Measurements from ENCODE around the gene STK39.

The STK39 gene

DNA sequence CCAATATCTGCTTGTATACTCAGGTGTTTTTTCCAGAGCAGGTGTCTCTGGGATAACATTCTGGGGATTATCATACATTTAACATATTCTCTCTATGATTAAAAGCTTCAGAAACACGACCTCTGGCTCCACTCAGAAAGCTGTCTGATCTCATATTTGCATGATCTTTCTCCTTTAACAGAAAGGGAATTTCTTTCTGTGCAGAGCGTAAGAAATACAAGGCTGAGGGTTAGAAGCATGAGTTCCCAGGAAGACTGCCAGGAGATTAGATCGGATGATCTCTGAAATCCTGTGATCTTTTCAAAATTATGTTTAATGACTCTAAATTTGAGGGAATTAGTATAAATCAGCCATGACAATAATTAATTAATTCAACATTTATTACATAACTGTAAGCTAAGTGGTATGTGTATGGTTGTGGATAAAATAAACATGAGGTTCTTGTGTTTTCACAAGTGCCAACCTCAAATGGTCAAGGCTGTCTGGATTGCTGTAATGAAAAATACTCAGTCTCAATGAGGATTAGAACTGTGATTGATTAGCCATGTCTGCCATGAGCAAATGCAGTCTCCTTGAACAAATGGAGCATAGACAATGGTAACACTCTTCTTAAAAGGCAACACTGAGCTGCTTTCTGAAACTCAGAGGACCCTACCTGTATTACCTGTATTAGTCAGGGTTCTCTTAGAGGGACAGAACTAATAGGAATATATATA lies 304.9 kb downstream of the STK39 start:
- Histone ChIP-seq H3K4me3 (ENCODE audit: low read length) (no peak overlapping the region), H3K27me3 (ENCODE audit: control insufficient read depth, insufficient read depth, low read length) (no peaks in the 10 kb centered on the region), H3K9ac (ENCODE audit: low read length) (no peak overlapping the region), H3K4me1 (ENCODE audit: control insufficient read depth, insufficient read depth, low read length) (no peaks in the 10 kb centered on the region), H3K36me3 (ENCODE audit: control insufficient read depth, insufficient read depth, low read length) (no peaks in the 10 kb centered on the region), H3K27ac (ENCODE audit: low read depth, low read length) (no peak overlapping the region)

DNA sequence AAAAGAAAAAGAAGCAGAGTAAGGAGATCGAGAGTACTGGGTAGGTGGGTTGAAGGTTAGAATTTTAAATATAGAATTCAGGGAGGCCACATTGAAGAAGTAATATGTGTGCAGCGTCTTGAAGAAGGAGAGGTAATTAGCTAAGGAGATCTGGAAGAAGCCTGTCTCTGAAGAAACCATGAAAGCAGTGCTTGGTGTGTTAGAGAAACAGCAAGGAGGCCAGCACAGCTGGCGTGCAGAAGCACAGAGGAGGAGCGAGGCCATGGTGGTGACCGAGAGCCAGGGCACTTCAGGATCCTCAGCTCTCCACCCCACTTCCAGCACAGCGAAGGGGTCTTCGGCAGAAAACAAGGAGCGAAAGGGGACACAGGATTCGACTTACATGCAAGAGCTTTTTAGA lies 305.8 kb downstream of the STK39 start:
- Histone ChIP-seq H3K36me3 (ENCODE audit: control insufficient read depth, insufficient read depth, low read length) (no peaks in the 10 kb centered on the region), H3K27me3 (ENCODE audit: control insufficient read depth, insufficient read depth, low read length) (no peaks in the 10 kb centered on the region), H3K4me1 (ENCODE audit: control insufficient read depth, insufficient read depth, low read length) (no peaks in the 10 kb centered on the region), H3K27ac (ENCODE audit: low read depth, low read length) (no peak overlapping the region), H3K9ac (ENCODE audit: low read length) (no peak overlapping the region), H3K4me3 (ENCODE audit: low read length) (no peak overlapping the region)

DNA sequence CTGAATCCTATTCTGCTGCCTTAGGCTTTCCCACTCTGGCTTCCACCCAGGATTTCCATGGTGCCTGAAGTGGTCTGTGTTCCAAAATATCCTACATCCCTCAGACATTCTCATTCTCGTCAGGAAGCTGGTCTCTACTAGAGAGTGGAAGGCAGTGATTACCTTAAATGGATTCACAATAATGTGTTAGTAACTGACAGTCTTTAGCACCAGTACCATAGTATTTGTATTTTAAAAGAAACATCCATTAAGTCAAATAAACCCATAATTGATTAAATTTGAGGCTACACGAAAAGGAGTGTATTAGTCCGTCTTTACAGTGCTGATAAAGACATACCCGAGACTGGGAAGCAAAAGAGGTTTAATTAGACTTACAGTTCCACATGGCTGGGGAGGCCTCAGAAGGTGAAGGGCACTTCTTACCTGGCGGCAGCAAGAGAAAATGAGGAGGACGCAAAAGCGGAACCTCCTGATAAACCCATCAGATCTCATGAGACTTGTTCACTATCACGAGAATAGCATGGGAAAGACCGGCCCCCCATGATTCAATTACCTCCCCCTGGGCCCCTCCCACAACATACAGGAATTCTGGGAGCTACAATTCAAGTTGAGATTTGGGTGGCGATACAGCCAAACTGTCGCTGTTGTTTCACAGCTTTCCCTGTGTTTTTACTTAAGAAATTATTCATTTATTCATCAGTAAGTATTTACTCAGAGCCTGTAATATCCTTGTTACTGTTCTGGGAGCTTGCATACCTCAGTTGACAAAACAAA lies 306.5 kb downstream of the STK39 start:
- Histone ChIP-seq H3K27ac (ENCODE audit: low read depth, low read length) (no peak overlapping the region), H3K9ac (ENCODE audit: low read length) (no peak overlapping the region), H3K4me1 (ENCODE audit: control insufficient read depth, insufficient read depth, low read length) (no peaks in the 10 kb centered on the region), H3K27me3 (ENCODE audit: control insufficient read depth, insufficient read depth, low read length) (no peaks in the 10 kb centered on the region), H3K4me3 (ENCODE audit: low read length) (no peak overlapping the region), H3K36me3 (ENCODE audit: control insufficient read depth, insufficient read depth, low read length) (no peaks in the 10 kb centered on the region)

DNA sequence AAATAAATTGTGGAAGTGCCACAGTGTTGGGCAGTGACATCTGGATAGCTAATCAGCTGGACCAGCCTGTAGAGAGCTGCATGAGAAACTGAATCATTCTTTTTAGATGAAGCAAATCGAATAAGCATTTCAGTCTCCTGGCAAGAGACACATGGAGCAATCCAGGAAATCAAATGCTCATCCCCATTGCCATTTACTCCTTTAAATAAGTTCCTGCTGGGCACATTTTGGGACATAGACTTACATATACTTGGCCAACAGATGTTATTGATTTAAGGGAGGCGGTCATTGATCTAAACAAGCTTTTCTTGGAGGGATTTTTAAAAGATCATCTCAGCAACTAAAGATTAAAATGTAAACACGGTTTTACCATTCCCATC lies 307.1 kb downstream of the STK39 start:
- H3K4me1 ChIP-seq (ENCODE audit: control insufficient read depth, insufficient read depth, low read length) = no peaks in the 10 kb centered on the region
- no peaks in the 10 kb centered on the region for H3K27me3 ChIP-seq (ENCODE audit: control insufficient read depth, insufficient read depth, low read length)
- H3K9ac ChIP-seq (ENCODE audit: low read length) = no peak overlapping the region
- H3K36me3 ChIP-seq (ENCODE audit: control insufficient read depth, insufficient read depth, low read length) = no peaks in the 10 kb centered on the region
- H3K27ac ChIP-seq (ENCODE audit: low read depth, low read length) = no peak overlapping the region
- no peak overlapping the region for H3K4me3 ChIP-seq (ENCODE audit: low read length)

DNA sequence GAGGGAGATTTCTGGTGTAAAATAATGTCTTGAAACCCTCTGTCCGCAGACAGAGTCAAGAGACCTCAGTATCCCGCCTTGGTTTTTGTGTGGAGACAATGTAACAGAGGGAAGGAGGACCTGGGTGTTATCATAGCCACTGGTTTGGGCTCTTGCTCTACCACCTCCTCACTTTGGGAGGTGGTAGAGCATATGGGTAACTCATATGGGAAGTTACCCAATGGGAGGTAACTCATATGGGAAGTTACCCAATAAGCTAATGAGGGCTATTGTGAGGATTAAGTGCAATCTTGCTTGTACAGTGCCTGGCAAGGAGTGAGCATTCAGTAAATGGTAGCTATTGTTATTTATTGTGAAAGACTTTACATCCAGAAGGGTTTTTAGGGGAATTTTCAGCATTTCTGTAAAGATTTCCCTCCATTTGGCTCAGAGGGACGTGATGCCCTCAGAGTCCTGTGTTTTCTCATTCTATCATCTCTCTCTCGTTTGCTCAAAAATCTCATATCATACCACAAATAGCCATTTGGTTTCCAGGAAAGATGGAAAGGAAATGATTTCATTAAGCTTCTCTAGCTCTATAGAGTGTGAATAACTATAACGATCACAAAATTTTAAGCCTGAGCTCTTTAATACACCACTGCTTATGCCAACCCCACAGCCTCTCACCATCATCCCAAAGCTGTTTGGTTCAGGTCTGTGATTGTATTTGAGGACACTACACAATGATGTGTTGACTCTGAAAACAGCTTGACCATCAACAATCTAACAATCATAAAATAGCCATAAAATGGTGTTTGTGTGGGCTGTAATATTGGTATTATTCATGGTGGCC lies 307.7 kb downstream of the STK39 start:
- H3K27ac ChIP-seq (ENCODE audit: low read depth, low read length) = no peak overlapping the region
- H3K4me1 ChIP-seq (ENCODE audit: control insufficient read depth, insufficient read depth, low read length) = no peaks in the 10 kb centered on the region
- H3K36me3 ChIP-seq (ENCODE audit: control insufficient read depth, insufficient read depth, low read length) = no peaks in the 10 kb centered on the region
- H3K4me3 ChIP-seq (ENCODE audit: low read length) = no peak overlapping the region
- H3K27me3 ChIP-seq (ENCODE audit: control insufficient read depth, insufficient read depth, low read length) = no peaks in the 10 kb centered on the region
- no peak overlapping the region for H3K9ac ChIP-seq (ENCODE audit: low read length)

DNA sequence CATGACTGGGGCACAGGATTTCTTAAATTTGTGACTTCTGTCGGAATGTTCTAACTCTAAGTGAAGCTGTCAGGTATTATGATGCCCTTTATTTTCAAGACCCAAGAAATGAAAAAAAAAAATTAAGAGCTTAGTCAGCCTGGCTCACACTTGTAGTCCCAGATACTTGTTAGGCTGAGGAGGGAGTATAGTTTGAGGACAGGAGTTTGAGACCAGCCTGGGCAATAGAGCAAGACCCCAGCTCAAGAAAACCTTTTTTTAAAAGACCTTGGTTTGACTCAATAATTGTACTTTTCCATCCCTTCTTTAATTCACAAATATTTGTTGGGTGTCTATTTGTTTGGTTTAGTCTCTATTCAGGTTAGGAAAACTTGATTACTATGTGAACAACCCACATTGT lies 310.0 kb downstream of the STK39 start:
- Histone ChIP-seq H3K4me1 (ENCODE audit: control insufficient read depth, insufficient read depth, low read length) (no peaks in the 10 kb centered on the region), H3K4me3 (ENCODE audit: low read length) (no peak overlapping the region), H3K36me3 (ENCODE audit: control insufficient read depth, insufficient read depth, low read length) (no peaks in the 10 kb centered on the region), H3K9ac (ENCODE audit: low read length) (no peak overlapping the region), H3K27ac (ENCODE audit: low read depth, low read length) (no peak overlapping the region), H3K27me3 (ENCODE audit: control insufficient read depth, insufficient read depth, low read length) (no peaks in the 10 kb centered on the region)

DNA sequence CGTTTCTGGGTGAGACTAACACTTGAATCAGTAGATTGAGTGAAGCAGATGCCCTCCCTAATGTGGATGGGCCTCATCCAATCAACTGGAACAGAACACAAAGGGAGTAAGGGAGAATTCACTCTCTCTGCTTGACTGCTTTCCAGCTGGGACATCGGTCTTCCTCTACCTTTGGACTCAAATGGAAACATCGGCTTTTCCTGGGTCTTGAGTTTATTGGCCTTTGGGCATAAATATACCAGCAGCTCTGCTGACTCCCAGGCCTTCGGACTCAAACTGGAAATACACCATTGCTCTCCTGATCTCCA lies 311.6 kb downstream of the STK39 start:
- H3K4me1 ChIP-seq (ENCODE audit: control insufficient read depth, insufficient read depth, low read length) = no peaks in the 10 kb centered on the region
- H3K27ac ChIP-seq (ENCODE audit: low read depth, low read length) = no peak overlapping the region
- no peak overlapping the region for H3K4me3 ChIP-seq (ENCODE audit: low read length)
- H3K36me3 ChIP-seq (ENCODE audit: control insufficient read depth, insufficient read depth, low read length) = no peaks in the 10 kb centered on the region
- no peak overlapping the region for H3K9ac ChIP-seq (ENCODE audit: low read length)
- no peaks in the 10 kb centered on the region for H3K27me3 ChIP-seq (ENCODE audit: control insufficient read depth, insufficient read depth, low read length)

GRCh38 chr2:167933097-167933814 lies 314.1 kb downstream of the STK39 start:
- Histone ChIP-seq H3K4me3 (ENCODE audit: low read length) (no peak overlapping the region), H3K36me3 (ENCODE audit: control insufficient read depth, insufficient read depth, low read length) (no peaks in the 10 kb centered on the region), H3K27ac (ENCODE audit: low read depth, low read length) (no peak overlapping the region), H3K9ac (ENCODE audit: low read length) (no peak overlapping the region), H3K4me1 (ENCODE audit: control insufficient read depth, insufficient read depth, low read length) (no peaks in the 10 kb centered on the region), H3K27me3 (ENCODE audit: control insufficient read depth, insufficient read depth, low read length) (no peaks in the 10 kb centered on the region)

DNA sequence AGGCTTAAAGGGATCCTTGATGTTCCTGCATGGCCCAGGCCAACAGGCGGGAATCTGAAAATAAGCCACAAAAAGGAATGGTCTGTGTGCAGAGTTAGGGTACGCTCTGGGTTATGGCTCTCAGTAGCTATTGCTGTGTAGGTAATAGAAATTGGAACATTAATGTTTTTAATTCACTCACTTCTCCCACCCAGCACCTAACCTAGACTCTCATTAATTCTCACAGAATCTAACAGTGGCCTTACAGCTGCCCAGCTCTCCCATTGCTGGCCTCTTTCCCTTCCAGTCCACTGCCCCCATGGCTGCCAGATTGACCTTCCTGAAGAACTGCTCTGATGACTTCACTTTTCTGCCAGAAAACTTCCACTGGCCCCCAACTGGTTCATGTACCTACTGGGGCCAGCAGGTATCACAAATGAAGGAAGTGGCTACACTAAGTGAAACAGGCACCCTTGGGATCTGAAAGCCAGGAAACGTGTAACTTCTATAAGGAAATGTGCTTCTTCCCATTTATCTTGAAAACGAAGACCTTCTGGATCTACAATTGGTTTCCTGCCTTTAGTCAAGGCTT lies 315.2 kb downstream of the STK39 start:
- no peaks in the 10 kb centered on the region for H3K27me3 ChIP-seq (ENCODE audit: control insufficient read depth, insufficient read depth, low read length)
- H3K9ac ChIP-seq (ENCODE audit: low read length) = no peak overlapping the region
- H3K27ac ChIP-seq (ENCODE audit: low read depth, low read length) = no peak overlapping the region
- H3K4me3 ChIP-seq (ENCODE audit: low read length) = no peak overlapping the region
- no peaks in the 10 kb centered on the region for H3K4me1 ChIP-seq (ENCODE audit: control insufficient read depth, insufficient read depth, low read length)
- no peaks in the 10 kb centered on the region for H3K36me3 ChIP-seq (ENCODE audit: control insufficient read depth, insufficient read depth, low read length)

- H3K27ac ChIP-seq (ENCODE audit: low read depth, low read length) = no peak overlapping the region
- no peaks in the 10 kb centered on the region for H3K27me3 ChIP-seq (ENCODE audit: control insufficient read depth, insufficient read depth, low read length)
- no peak overlapping the region for H3K9ac ChIP-seq (ENCODE audit: low read length)
- no peak overlapping the region for H3K4me3 ChIP-seq (ENCODE audit: low read length)
- no peaks in the 10 kb centered on the region for H3K4me1 ChIP-seq (ENCODE audit: control insufficient read depth, insufficient read depth, low read length)
- no peaks in the 10 kb centered on the region for H3K36me3 ChIP-seq (ENCODE audit: control insufficient read depth, insufficient read depth, low read length)
These were observed 317.9 kb downstream of the STK39 start for GRCh38 chr2:167929484-167929883.

DNA sequence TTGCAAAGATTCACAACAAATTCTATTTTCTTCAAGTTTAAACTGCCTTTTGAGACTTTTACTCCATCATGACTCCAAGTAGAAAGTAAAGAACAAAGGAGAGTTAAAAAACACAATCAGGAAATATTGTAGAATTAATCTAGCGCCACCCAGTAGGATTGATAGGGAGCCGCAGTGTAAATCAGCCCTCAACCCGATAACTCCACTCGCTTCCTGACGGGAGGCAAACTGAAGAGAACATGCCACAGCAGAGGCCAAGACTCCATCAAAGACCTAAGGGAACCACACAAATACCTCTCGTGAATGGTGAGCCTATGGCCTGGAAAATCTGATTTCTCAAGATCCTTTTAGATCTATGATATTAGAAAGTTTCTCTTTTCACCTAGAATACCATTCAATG lies 319.0 kb downstream of the STK39 start:
- Histone ChIP-seq H3K4me1 (ENCODE audit: control insufficient read depth, insufficient read depth, low read length) (no peaks in the 10 kb centered on the region), H3K4me3 (ENCODE audit: low read length) (no peak overlapping the region), H3K9ac (ENCODE audit: low read length) (no peak overlapping the region), H3K27me3 (ENCODE audit: control insufficient read depth, insufficient read depth, low read length) (no peaks in the 10 kb centered on the region), H3K36me3 (ENCODE audit: control insufficient read depth, insufficient read depth, low read length) (no peaks in the 10 kb centered on the region), H3K27ac (ENCODE audit: low read depth, low read length) (no peak overlapping the region)

GRCh38 chr2:167925758-167926157 lies 321.6 kb downstream of the STK39 start:
- Histone ChIP-seq H3K36me3 (ENCODE audit: control insufficient read depth, insufficient read depth, low read length) (no peaks in the 10 kb centered on the region), H3K4me3 (ENCODE audit: low read length) (no peak overlapping the region), H3K4me1 (ENCODE audit: control insufficient read depth, insufficient read depth, low read length) (no peaks in the 10 kb centered on the region), H3K27me3 (ENCODE audit: control insufficient read depth, insufficient read depth, low read length) (no peaks in the 10 kb centered on the region), H3K9ac (ENCODE audit: low read length) (no peak overlapping the region), H3K27ac (ENCODE audit: low read depth, low read length) (no peak overlapping the region)
